GM12865 (cell line): ENCODE results near the gene OR4D1.

Experiments used
- DNase-seq: peaks from one replicate; pipeline ENCODE4 v3.0.0; 2010; ENCODE audit warnings: low read depth
- H3K4me3 ChIP-seq: 2 replicates; pipeline ENCODE4 v1.5.1; 2011; ENCODE audit warnings: mild to moderate bottlenecking, low read depth, low read length, control low read depth
- TF ChIP-seq, protein P1 (sequence below): IDR thresholded peaks from 2 replicates; pipeline ENCODE4 v1.5.1; 2011; ENCODE audit warnings: low read length, control low read depth, low read depth, inconsistent platforms; ENCODE audit not compliant: insufficient read depth; ENCODE audit errors: missing control alignments

The OR4D1 gene

GRCh38 chr17:58200024-58200633, 51.9 kb downstream of the OR4D1 start:
- DNase-seq, result peak; percentile 67
- TF ChIP-seq, protein P1, sequence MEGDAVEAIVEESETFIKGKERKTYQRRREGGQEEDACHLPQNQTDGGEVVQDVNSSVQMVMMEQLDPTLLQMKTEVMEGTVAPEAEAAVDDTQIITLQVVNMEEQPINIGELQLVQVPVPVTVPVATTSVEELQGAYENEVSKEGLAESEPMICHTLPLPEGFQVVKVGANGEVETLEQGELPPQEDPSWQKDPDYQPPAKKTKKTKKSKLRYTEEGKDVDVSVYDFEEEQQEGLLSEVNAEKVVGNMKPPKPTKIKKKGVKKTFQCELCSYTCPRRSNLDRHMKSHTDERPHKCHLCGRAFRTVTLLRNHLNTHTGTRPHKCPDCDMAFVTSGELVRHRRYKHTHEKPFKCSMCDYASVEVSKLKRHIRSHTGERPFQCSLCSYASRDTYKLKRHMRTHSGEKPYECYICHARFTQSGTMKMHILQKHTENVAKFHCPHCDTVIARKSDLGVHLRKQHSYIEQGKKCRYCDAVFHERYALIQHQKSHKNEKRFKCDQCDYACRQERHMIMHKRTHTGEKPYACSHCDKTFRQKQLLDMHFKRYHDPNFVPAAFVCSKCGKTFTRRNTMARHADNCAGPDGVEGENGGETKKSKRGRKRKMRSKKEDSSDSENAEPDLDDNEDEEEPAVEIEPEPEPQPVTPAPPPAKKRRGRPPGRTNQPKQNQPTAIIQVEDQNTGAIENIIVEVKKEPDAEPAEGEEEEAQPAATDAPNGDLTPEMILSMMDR, result peak; percentile 81

GRCh38 chr17:58202859-58203258, 54.7 kb downstream of the OR4D1 start:
- TF ChIP-seq, protein P1, result no peak
- H3K4me3 ChIP-seq, result no peak overlapping the region
- no peak for DNase-seq

More at GRCh38 chr17:58200024-58200633, 51.9 kb downstream of the OR4D1 start:
- no peak overlapping the region for H3K4me3 ChIP-seq

DNA sequence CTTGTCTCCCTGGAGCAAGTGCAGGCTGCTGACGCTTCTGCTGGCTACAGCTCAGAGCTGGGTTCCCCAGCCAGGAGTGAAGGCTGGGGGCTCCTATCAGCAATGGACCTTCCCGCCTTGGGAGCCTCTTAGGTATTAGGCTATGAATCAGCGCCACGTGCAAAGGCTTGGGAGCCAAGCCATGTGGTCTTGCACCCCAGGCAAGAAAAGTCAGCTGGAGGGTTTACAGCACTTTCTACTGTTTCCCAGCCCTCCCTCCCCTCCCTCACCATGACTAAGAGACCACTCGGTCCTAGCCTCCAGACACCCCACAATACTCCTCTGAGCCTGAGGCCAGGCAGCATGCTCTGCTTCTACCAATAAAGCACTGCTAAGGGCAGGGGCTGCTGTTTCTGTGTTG, 56.6 kb downstream of the OR4D1 start:
- no peak for DNase-seq
- TF ChIP-seq, protein P1, result no peak
- no peak overlapping the region for H3K4me3 ChIP-seq

DNA sequence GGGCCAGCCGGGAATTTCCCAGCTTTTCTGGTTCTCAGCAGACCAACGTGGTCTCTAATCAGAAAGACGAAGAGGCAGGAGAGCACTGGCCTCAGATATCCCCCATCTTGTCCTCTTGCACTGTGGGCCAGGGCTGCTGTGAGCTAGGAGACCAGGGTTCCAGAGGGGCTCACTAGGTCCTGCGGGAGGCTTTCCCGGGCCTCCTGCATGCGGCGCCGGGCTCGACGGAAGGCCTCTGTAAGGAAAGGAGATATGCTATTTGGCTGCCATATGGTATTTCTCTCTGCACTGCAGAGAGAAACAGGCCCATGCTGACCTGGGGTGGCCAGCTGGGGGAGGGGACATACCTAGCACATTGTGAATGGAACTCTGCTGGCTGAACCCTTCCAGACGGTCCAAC, 57.8 kb downstream of the OR4D1 start:
- H3K4me3 ChIP-seq, result no peak overlapping the region
- no peak for DNase-seq
- TF ChIP-seq, protein P1, result no peak

- no peak overlapping the region for H3K4me3 ChIP-seq
- TF ChIP-seq, protein P1, result no peak
- DNase-seq, result no peak
These were observed 59.3 kb downstream of the OR4D1 start for GRCh38 chr17:58207451-58207850.

DNA sequence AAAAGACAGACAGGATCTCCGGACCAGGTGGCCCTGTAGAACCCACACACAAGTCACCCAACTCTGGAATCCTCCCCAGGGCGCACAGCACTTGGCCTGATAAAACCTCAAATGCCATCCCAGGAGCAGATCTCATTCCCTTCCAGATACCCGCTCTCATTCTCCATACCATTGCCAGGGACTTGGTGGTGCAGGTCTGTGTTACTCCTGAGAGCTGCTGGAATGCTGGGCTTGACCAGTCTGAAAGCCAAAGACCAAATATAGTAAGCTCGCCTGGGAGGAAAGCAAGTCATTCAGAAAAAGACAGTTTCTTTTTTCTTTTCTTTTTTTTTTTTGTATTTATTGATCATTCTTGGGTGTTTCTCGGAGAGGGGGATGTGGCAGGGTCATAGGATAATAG, 60.2 kb downstream of the OR4D1 start:
- TF ChIP-seq, protein P1, result no peak
- DNase-seq, result no peak
- H3K4me3 ChIP-seq, result no peak overlapping the region
